SK-N-SH (cell line): ENCODE results near the gene SPATA13. TPM values are rescaled to one million over a fixed set of nuclear protein-coding genes. Genes with fewer than 3 reads are reported as not detected.
A peak's percentile ranks its signal among the peaks of the same experiment; 100 is the strongest.

Experiments
- CTCF ChIA-PET: fragments of 300-600, 350-600 bp; formaldehyde crosslinking; extraction: SDS; loops from one replicate; lab custom pipeline; 2021; lab: Yijun Ruan, JAX
- POLR2A ChIA-PET: fragments of 350-600 bp; sonication (Branson Sonifier 250); formaldehyde crosslinking; extraction: SDS; loops from one replicate; lab custom pipeline; 2020; ENCODE audit warnings: antibody characterized with exemption, inconsistent platforms; lab: Yijun Ruan, JAX
- DNase-seq: peaks from one replicate; pipeline ENCODE4 v3.0.0; 2012
- H2AFZ ChIP-seq: fragments of 200-600 bp; sonication (generic); 2 replicates; pipeline ENCODE4 v1.8.1; 2016; ENCODE audit warnings: antibody characterized with exemption, mild to moderate bottlenecking, low read depth
- H3F3A ChIP-seq: fragments of 200-600 bp; sonication (generic); replicated peaks from 2 replicates; pipeline ENCODE3; 2016; ENCODE audit warnings: antibody characterized with exemption, mild to moderate bottlenecking; ENCODE audit not compliant: insufficient read depth
- H3K27ac ChIP-seq, 2 experiments: fragments of 200-500 bp in 1 of 2; fragments of 200-600 bp in 1 of 2; sonication (Bioruptor generic) in 1 of 2; sonication (generic), shearing (Covaris generic) in 1 of 2; 2 replicates each; pipeline versions ENCODE4 v1.5.1 to v1.6.1; 2014 to 2016; ENCODE audit warnings: low read depth in 2 of 2, inconsistent platforms in 1 of 2, low read length in 1 of 2, mild to moderate bottlenecking in 1 of 2, mixed read lengths in 1 of 2
- H3K27me3 ChIP-seq: fragments of 200-600 bp; sonication (generic), shearing (Covaris generic); 2 replicates; pipeline ENCODE4 v1.6.1; 2016; ENCODE audit warnings: mixed run types; ENCODE audit not compliant: insufficient read depth
- H3K36me3 ChIP-seq, 2 experiments: fragments of 200-500 bp in 1 of 2; fragments of 200-600 bp in 1 of 2; sonication (Bioruptor generic) in 1 of 2; sonication (generic) in 1 of 2; replicated peaks in 1 of 2; 2 replicates each; pipeline versions ENCODE3 to v1.5.1; 2014 to 2016; ENCODE audit warnings: low read length in 1 of 2, mild to moderate bottlenecking in 1 of 2; ENCODE audit not compliant: insufficient read depth in 2 of 2, control insufficient read depth in 1 of 2
- H3K4me1 ChIP-seq, 2 experiments: fragments of 200-500 bp in 1 of 2; fragments of 200-600 bp in 1 of 2; sonication (Bioruptor generic) in 1 of 2; sonication (generic), shearing (Covaris generic) in 1 of 2; 2 replicates each; pipeline versions ENCODE4 v1.5.1 to v1.6.1; 2014 to 2016; ENCODE audit warnings: low read depth in 1 of 2, low read length in 1 of 2, mixed run types in 1 of 2; ENCODE audit not compliant: insufficient read depth in 2 of 2, control insufficient read depth in 1 of 2
- H3K4me2 ChIP-seq: fragments of 200-600 bp; sonication (generic), shearing (Covaris generic); 2 replicates; pipeline ENCODE4 v1.6.1; 2017; ENCODE audit warnings: mixed run types
- H3K4me3 ChIP-seq, 2 experiments: fragments of 200-500 bp in 1 of 2; fragments of 200-600 bp in 1 of 2; sonication (Bioruptor generic) in 1 of 2; sonication (generic), shearing (Covaris generic) in 1 of 2; 2 replicates each; pipeline versions ENCODE4 v1.5.1 to v1.8.1; 2014 to 2016; ENCODE audit warnings: low read depth in 2 of 2, inconsistent platforms in 1 of 2, low read length in 1 of 2, mild to moderate bottlenecking in 1 of 2, mixed read lengths in 1 of 2, moderate library complexity in 1 of 2
- H3K79me2 ChIP-seq: fragments of 200-600 bp; sonication (generic); 2 replicates; pipeline ENCODE4 v1.8.1; 2017; ENCODE audit warnings: mild to moderate bottlenecking; ENCODE audit not compliant: insufficient read depth
- H3K9ac ChIP-seq: fragments of 200-600 bp; sonication (generic); 2 replicates; pipeline ENCODE4 v1.6.1; 2017; ENCODE audit warnings: mixed run types
- H3K9me2 ChIP-seq: fragments of 200-600 bp; sonication (generic); 2 replicates; pipeline ENCODE4 v1.6.1; 2017; ENCODE audit warnings: mixed run types
- H3K9me3 ChIP-seq: fragments of 200-600 bp; sonication (generic); 2 replicates; pipeline ENCODE4 v1.6.1; 2017; ENCODE audit warnings: mixed run types, mild to moderate bottlenecking, moderate library complexity
- H4K20me1 ChIP-seq: fragments of 200-600 bp; sonication (generic); 2 replicates; pipeline ENCODE4 v1.6.1; 2017; ENCODE audit warnings: mild to moderate bottlenecking, mixed run types; ENCODE audit not compliant: insufficient read depth
- CTCF ChIP-seq: fragments of 200-600 bp; sonication (generic); IDR thresholded peaks from 2 replicates; pipeline ENCODE4 v1.6.1; 2017; ENCODE audit warnings: antibody characterized with exemption, mild to moderate bottlenecking, moderate library complexity
- EZH2phosphoT487 ChIP-seq: fragments of 200-600 bp; sonication (generic); IDR thresholded peaks from 2 replicates; pipeline ENCODE4 v1.6.1; 2017; ENCODE audit warnings: low read depth, mixed run types, mild to moderate bottlenecking, antibody characterized with exemption, moderate library complexity, borderline replicate concordance
- GABPA ChIP-seq: IDR thresholded peaks from 2 replicates; pipeline ENCODE4 v1.4.0; 2012; ENCODE audit warnings: low read depth, mild to moderate bottlenecking
- GATA2 ChIP-seq: sonication (generic); formaldehyde crosslinking; IDR thresholded peaks from 2 replicates; pipeline ENCODE4 v1.5.0; 2020; ENCODE audit warnings: mild to moderate bottlenecking, missing genetic modification reagents
- NFIC ChIP-seq: IDR thresholded peaks from 2 replicates; pipeline ENCODE4 v1.4.0; 2012; ENCODE audit warnings: borderline replicate concordance
- SIN3A ChIP-seq: IDR thresholded peaks from 2 replicates; pipeline ENCODE4 v1.6.1; 2012; ENCODE audit warnings: low read depth, mild to moderate bottlenecking, low read length, moderate library complexity, borderline replicate concordance
- TCF12 ChIP-seq: IDR thresholded peaks from 2 replicates; pipeline ENCODE4 v1.4.0; 2012
- USF1 ChIP-seq: IDR thresholded peaks from 2 replicates; pipeline ENCODE4 v1.4.0; 2012; ENCODE audit warnings: low read depth, borderline replicate concordance
- WGBS: methylation state at CpG from one replicate; pipeline ENCODE4 v1.1.6; 2017; ENCODE audit warnings: low lambda C conversion rate; 5-methylcytosine and 5-hydroxymethylcytosine counted together
- polyA plus RNA-seq, 3 experiments: library from polyadenylated mRNA; depleted of rRNA; stranded (reverse); fragments of >200 nt; gene quantifications; 2 replicates each; pipeline ENCODE4 v1.2.3, GENCODE V29; 2012

SPATA13 gene
- polyA plus RNA-seq, 1 of the 3 experiments (the other 2 are of a cell fraction): 4.3 TPM

GRCh38 chr13:24290280-24290932 is 129.9 kb downstream of the SPATA13 start (continued):
- TF ChIP-seq USF1 (no peak), CTCF (no peak), TCF12 (no peak)

GRCh38 chr13:24292481-24292880 is 132.0 kb downstream of the SPATA13 start:
- Histone ChIP-seq H3K9ac (no peak overlapping the region), H2AFZ (no peak overlapping the region), H3K9me3 (no peaks in the 10 kb centered on the region), H3K9me2 (no peaks in the 10 kb centered on the region), H3K27ac (no peak overlapping the region), H3K36me3 (peaks cover 3 to 11% of the 10 kb centered on the region in 2 experiments), H3K79me2 (no peaks in the 10 kb centered on the region), H3K4me1 (peaks cover 0 to 12% of the 10 kb centered on the region in 2 experiments; a peak in 2 of 4 replicates), H3K4me3 (no peak overlapping the region), H4K20me1 (no peaks in the 10 kb centered on the region), H3F3A (no peaks in the 10 kb centered on the region), H3K27me3 (no peaks in the 10 kb centered on the region), H3K4me2 (no peak overlapping the region)
- ChIA-PET POLR2A (no interaction called here), CTCF (interaction anchor here (1.1 kb wide), 1 partner anchor 9 kb away, joined by 3 read pairs; no protein-coding TSS in a partner anchor)
- TF ChIP-seq EZH2phosphoT487: no peak
- WGBS: 94% methylated on average over 6 of the region's 6 CpGs
- no peak for DNase-seq

- no peaks in the 10 kb centered on the region for H4K20me1 ChIP-seq
- no peaks in the 10 kb centered on the region for H3K79me2 ChIP-seq
- no peak for TF ChIP-seq NFIC
- no peak for TF ChIP-seq GATA2 (CRISPR knock-in tag)
- TF ChIP-seq SIN3A: no peak
- TF ChIP-seq GABPA: no peak
- no peaks in the 10 kb centered on the region for H3K9me2 ChIP-seq
- no peak overlapping the region for H3K4me3 ChIP-seq
- H2AFZ ChIP-seq: no peak overlapping the region
- WGBS: 89% methylated on average over 10 of the region's 10 CpGs
- no peak overlapping the region for H3K27ac ChIP-seq
- ChIA-PET POLR2A (no interaction called here), CTCF (interaction anchor here (0.6 kb wide), 1 partner anchor 339 kb away, joined by 3 read pairs; no protein-coding TSS in a partner anchor)
- H3K9ac ChIP-seq: no peak overlapping the region
- H3K9me3 ChIP-seq: no peaks in the 10 kb centered on the region
- H3K4me2 ChIP-seq: no peak overlapping the region
- no peaks in the 10 kb centered on the region for H3F3A ChIP-seq
- H3K27me3 ChIP-seq: no peaks in the 10 kb centered on the region
- peaks cover 3 to 11% of the 10 kb centered on the region in 2 experiments for H3K36me3 ChIP-seq
- H3K4me1 ChIP-seq: peaks cover 0 to 5% of the 10 kb centered on the region in 2 experiments; a peak in 1 of 4 replicates
- peak; percentile 58 for DNase-seq
These were observed 133.2 kb downstream of the SPATA13 start for GRCh38 chr13:24293746-24294145.
